Skeletal muscle satellite cell (primary cell): ENCODE measurements around the gene KIF26B.

ENCODE experiments used
- H3K27me3 ChIP-seq: 2 replicates; pipeline ENCODE4 v1.7.0; 2013; ENCODE audit warnings: low read length; ENCODE audit not compliant: control insufficient read depth, insufficient read depth
- H3K36me3 ChIP-seq: 2 replicates; pipeline ENCODE4 v1.7.0; 2013; ENCODE audit warnings: mild to moderate bottlenecking, control low read depth, low read length; ENCODE audit not compliant: insufficient read depth
- H3K4me1 ChIP-seq: 2 replicates; pipeline ENCODE4 v1.7.0; 2013; ENCODE audit warnings: low read length; ENCODE audit not compliant: control insufficient read depth, insufficient read depth
- H3K4me2 ChIP-seq: 2 replicates; pipeline ENCODE4 v1.7.0; 2013; ENCODE audit warnings: mild to moderate bottlenecking, low read length
- H3K4me3 ChIP-seq: 2 replicates; pipeline ENCODE4 v1.7.0; 2013; ENCODE audit warnings: low read length
- H3K9ac ChIP-seq: 2 replicates; pipeline ENCODE4 v1.7.0; 2013; ENCODE audit warnings: mild to moderate bottlenecking, low read depth, low read length, moderate library complexity
- H3K9me3 ChIP-seq: replicated peaks from 2 replicates; pipeline ENCODE4 v1.7.0; 2013; ENCODE audit warnings: mild to moderate bottlenecking, control low read depth, low read length

KIF26B gene

GRCh38 chr1:245409341-245410195 lies 254.8 kb downstream of the KIF26B start:
- H3K4me3 ChIP-seq, result no peak overlapping the region

DNA sequence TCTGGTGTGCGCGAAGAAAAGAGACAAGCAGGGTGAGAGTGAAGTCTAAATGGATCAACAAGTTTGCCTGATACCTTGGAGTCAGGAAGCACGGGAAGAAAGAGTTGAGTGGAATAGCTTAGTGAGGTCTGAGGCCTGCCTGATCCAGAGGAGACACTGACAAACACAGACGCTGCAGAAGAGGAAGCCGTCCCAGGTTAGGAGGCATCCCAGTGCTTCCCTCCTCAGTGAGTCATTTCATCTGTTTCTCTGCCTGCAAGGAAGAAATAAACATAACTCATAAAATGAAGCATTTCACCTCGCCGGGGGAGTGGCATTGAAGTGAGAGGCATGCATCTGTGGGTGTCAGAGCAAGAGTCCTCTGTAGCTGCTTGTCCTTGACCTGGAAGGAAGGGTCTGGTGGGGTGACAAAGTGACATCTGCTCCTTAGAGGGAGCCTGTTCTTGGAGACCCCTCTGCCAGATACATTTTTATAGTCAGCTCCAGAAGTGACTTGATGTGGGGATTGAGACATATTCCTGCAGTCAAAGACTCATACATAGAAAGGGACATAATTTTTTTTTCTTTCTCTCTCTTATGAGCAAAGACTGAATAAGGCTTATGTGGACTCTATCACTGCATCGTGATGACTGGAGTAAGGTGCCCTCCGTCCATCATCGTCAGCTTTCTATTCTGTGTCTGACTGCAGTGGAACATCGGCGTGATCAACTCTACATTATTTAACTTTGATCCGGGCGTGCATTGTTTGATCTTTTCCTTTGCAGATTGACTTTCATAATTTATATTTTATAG lies 256.7 kb downstream of the KIF26B start:
- Histone ChIP-seq H3K27me3 (no peaks in the 10 kb centered on the region), H3K9me3 (no peaks in the 10 kb centered on the region), H3K4me1 (no peaks in the 10 kb centered on the region), H3K4me3 (no peak overlapping the region), H3K9ac (no peak overlapping the region), H3K4me2 (no peak overlapping the region), H3K36me3 (no peaks in the 10 kb centered on the region)

More at GRCh38 chr1:245409341-245410195, 254.8 kb downstream of the KIF26B start:
- no peak overlapping the region for H3K4me2 ChIP-seq
- no peaks in the 10 kb centered on the region for H3K4me1 ChIP-seq
- H3K9me3 ChIP-seq, result no peaks in the 10 kb centered on the region
- no peaks in the 10 kb centered on the region for H3K27me3 ChIP-seq
- H3K9ac ChIP-seq, result no peak overlapping the region
- no peaks in the 10 kb centered on the region for H3K36me3 ChIP-seq

- Histone ChIP-seq H3K27me3 (peaks cover 1% of the 10 kb centered on the region), H3K9ac (no peak overlapping the region), H3K4me2 (no peak overlapping the region), H3K36me3 (no peaks in the 10 kb centered on the region), H3K4me1 (no peaks in the 10 kb centered on the region), H3K9me3 (no peaks in the 10 kb centered on the region), H3K4me3 (no peak overlapping the region)
Measured at GRCh38 chr1:245412306-245412705, 257.5 kb downstream of the KIF26B start.

- no peaks in the 10 kb centered on the region for H3K4me1 ChIP-seq
- H3K9me3 ChIP-seq, result no peaks in the 10 kb centered on the region
- H3K9ac ChIP-seq, result no peak overlapping the region
- no peak overlapping the region for H3K4me2 ChIP-seq
- H3K36me3 ChIP-seq, result no peaks in the 10 kb centered on the region
- H3K4me3 ChIP-seq, result no peak overlapping the region
- H3K27me3 ChIP-seq, result peaks cover 23% of the 10 kb centered on the region
Measured at GRCh38 chr1:245416781-245417180, 262.0 kb downstream of the KIF26B start.

DNA sequence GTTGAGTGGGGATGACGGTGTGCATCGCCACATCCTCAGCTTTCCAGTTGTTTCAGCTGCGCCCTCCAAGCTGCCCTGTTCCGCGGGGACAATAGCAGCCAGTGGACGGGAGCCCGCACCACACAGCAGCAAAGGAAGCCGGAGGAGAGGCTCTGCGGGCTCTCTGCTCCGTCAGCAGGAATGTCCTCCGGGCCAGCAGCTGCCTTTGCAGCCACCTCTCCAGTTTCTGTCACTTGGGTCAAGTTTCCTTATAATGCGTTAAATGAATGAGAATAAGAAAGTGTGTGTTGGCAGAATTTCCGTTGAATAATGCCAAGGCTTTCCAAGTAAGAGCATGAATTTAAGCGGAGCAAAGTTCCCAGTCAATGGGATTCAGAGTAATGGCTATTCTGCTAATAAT lies 263.3 kb downstream of the KIF26B start:
- Histone ChIP-seq H3K9ac (no peak overlapping the region), H3K4me3 (no peak overlapping the region), H3K9me3 (no peaks in the 10 kb centered on the region), H3K36me3 (no peaks in the 10 kb centered on the region), H3K27me3 (peaks cover 23% of the 10 kb centered on the region), H3K4me1 (no peaks in the 10 kb centered on the region), H3K4me2 (no peak overlapping the region)

GRCh38 chr1:245419461-245419978 lies 264.7 kb downstream of the KIF26B start:
- Histone ChIP-seq H3K4me3 (no peak overlapping the region), H3K27me3 (peaks cover 23% of the 10 kb centered on the region), H3K4me2 (no peak overlapping the region), H3K36me3 (no peaks in the 10 kb centered on the region), H3K9ac (no peak overlapping the region), H3K4me1 (no peaks in the 10 kb centered on the region), H3K9me3 (no peaks in the 10 kb centered on the region)

GRCh38 chr1:245419989-245420388 lies 265.2 kb downstream of the KIF26B start:
- Histone ChIP-seq H3K9ac (no peak overlapping the region), H3K27me3 (peaks cover 23% of the 10 kb centered on the region), H3K4me2 (no peak overlapping the region), H3K9me3 (no peaks in the 10 kb centered on the region), H3K4me3 (no peak overlapping the region), H3K36me3 (no peaks in the 10 kb centered on the region), H3K4me1 (no peaks in the 10 kb centered on the region)

DNA sequence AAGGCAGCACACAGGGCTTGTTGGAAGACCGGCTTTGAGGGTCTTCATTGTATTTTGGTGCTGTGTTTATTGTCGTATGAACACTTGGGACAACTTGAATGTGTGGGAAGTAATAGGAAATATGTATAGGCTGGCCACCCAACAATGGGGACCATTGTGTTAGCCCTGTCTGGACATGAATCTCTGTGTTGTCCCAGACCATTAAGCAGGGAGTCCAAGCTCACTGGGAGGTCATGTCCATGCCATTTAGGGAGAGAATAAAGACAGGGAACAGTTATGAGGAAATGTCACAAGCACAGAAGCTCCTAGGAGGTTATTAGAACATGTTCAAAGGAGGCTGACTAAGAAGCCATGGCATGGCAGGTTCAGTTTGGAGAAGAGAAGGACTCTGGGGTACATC lies 266.1 kb downstream of the KIF26B start:
- no peaks in the 10 kb centered on the region for H3K36me3 ChIP-seq
- no peak overlapping the region for H3K4me2 ChIP-seq
- H3K4me1 ChIP-seq, result no peaks in the 10 kb centered on the region
- H3K9ac ChIP-seq, result no peak overlapping the region
- H3K9me3 ChIP-seq, result no peaks in the 10 kb centered on the region
- H3K4me3 ChIP-seq, result no peak overlapping the region
- H3K27me3 ChIP-seq, result peaks cover 23% of the 10 kb centered on the region

- no peak overlapping the region for H3K9ac ChIP-seq
- H3K9me3 ChIP-seq, result no peaks in the 10 kb centered on the region
- H3K4me3 ChIP-seq, result no peak overlapping the region
- H3K36me3 ChIP-seq, result no peaks in the 10 kb centered on the region
- H3K4me2 ChIP-seq, result no peak overlapping the region
- H3K27me3 ChIP-seq, result no peaks in the 10 kb centered on the region
- H3K4me1 ChIP-seq, result no peaks in the 10 kb centered on the region
Measured at GRCh38 chr1:245428681-245429080, 273.9 kb downstream of the KIF26B start.

GRCh38 chr1:245431706-245432105 lies 276.9 kb downstream of the KIF26B start:
- Histone ChIP-seq H3K4me3 (no peak overlapping the region), H3K4me2 (no peak overlapping the region)

GRCh38 chr1:245432228-245432875 lies 277.6 kb downstream of the KIF26B start:
- H3K36me3 ChIP-seq, result no peaks in the 10 kb centered on the region
- no peaks in the 10 kb centered on the region for H3K4me1 ChIP-seq
- no peak overlapping the region for H3K4me2 ChIP-seq
- no peaks in the 10 kb centered on the region for H3K27me3 ChIP-seq
- H3K4me3 ChIP-seq, result no peak overlapping the region
- no peaks in the 10 kb centered on the region for H3K9me3 ChIP-seq
- no peak overlapping the region for H3K9ac ChIP-seq

More at GRCh38 chr1:245431706-245432105, 276.9 kb downstream of the KIF26B start:
- no peaks in the 10 kb centered on the region for H3K36me3 ChIP-seq
- no peak overlapping the region for H3K9ac ChIP-seq
- no peaks in the 10 kb centered on the region for H3K27me3 ChIP-seq
- H3K4me1 ChIP-seq, result no peaks in the 10 kb centered on the region
- no peaks in the 10 kb centered on the region for H3K9me3 ChIP-seq
